HG03439 (cell line): Measurements from ENCODE around the gene SMC5.
"Not testable (repeated sequence)": the region's sequence is repeated elsewhere in the genome, so short reads cannot be mapped to it uniquely, and the experiment has no call there.

ENCODE experiments used
- ATAC-seq: cut with Tn5 transposase; IDR thresholded peaks from one replicate; pipeline ENCODE4 v1.9.1; 2021; ENCODE audit warnings: mild to moderate bottlenecking, moderate library complexity; ENCODE audit not compliant: unreplicated experiment

Gene SMC5

GRCh38 chr9:70262948-70263347, 4.2 kb downstream of the SMC5 start:
- ATAC-seq = no peak

- ATAC-seq = no peak
These were observed 4.6 kb downstream of the SMC5 start for GRCh38 chr9:70263421-70263820.

GRCh38 chr9:70278305-70278704, 19.5 kb downstream of the SMC5 start:
- no peak for ATAC-seq

- no peak for ATAC-seq
These were observed 25.1 kb downstream of the SMC5 start for GRCh38 chr9:70283848-70284247.

GRCh38 chr9:70285246-70285645, 26.5 kb downstream of the SMC5 start:
- ATAC-seq = no peak

- no peak for ATAC-seq
These were observed 27.3 kb downstream of the SMC5 start for GRCh38 chr9:70285981-70286598.

- no peak for ATAC-seq
These were observed 31.8 kb downstream of the SMC5 start for GRCh38 chr9:70290626-70291025.

- ATAC-seq = no peak
These were observed 32.7 kb downstream of the SMC5 start for GRCh38 chr9:70291446-70291845.

GRCh38 chr9:70292253-70292652, 33.5 kb downstream of the SMC5 start:
- no peak for ATAC-seq

GRCh38 chr9:70293214-70293613, 34.4 kb downstream of the SMC5 start:
- ATAC-seq = no peak

- ATAC-seq = no peak
These were observed 38.4 kb downstream of the SMC5 start for GRCh38 chr9:70297141-70297540.

GRCh38 chr9:70298245-70298771, 39.5 kb downstream of the SMC5 start:
- no peak for ATAC-seq

- ATAC-seq = no peak
These were observed 44.5 kb downstream of the SMC5 start for GRCh38 chr9:70303268-70303667.

- no peak for ATAC-seq
These were observed 46.0 kb downstream of the SMC5 start for GRCh38 chr9:70304810-70305209.

GRCh38 chr9:70315389-70315788, 56.6 kb downstream of the SMC5 start:
- ATAC-seq = no peak

GRCh38 chr9:70318002-70318401, 59.2 kb downstream of the SMC5 start:
- no peak for ATAC-seq

GRCh38 chr9:70322096-70322495, 63.3 kb downstream of the SMC5 start:
- no peak for ATAC-seq

GRCh38 chr9:70324963-70325362, 66.2 kb downstream of the SMC5 start:
- ATAC-seq = no peak

- not testable (repeated sequence) for ATAC-seq
These were observed 69.8 kb downstream of the SMC5 start for GRCh38 chr9:70328625-70329024.

GRCh38 chr9:70340572-70340971, 81.8 kb downstream of the SMC5 start:
- ATAC-seq = no peak

- ATAC-seq = no peak
These were observed 88.3 kb downstream of the SMC5 start for GRCh38 chr9:70347046-70347445.

GRCh38 chr9:70352356-70352755, 93.6 kb downstream of the SMC5 start:
- no peak for ATAC-seq

GRCh38 chr9:70352802-70353201, 94.0 kb downstream of the SMC5 start:
- ATAC-seq = no peak
